HG03432 (cell line): ENCODE measurements around the gene APOC4.

Experiments
- ATAC-seq: cut with Tn5 transposase; IDR thresholded peaks from one replicate; pipeline ENCODE4 v1.9.1; 2021; ENCODE audit warnings: mild to moderate bottlenecking, moderate library complexity; ENCODE audit not compliant: unreplicated experiment

Gene APOC4

DNA sequence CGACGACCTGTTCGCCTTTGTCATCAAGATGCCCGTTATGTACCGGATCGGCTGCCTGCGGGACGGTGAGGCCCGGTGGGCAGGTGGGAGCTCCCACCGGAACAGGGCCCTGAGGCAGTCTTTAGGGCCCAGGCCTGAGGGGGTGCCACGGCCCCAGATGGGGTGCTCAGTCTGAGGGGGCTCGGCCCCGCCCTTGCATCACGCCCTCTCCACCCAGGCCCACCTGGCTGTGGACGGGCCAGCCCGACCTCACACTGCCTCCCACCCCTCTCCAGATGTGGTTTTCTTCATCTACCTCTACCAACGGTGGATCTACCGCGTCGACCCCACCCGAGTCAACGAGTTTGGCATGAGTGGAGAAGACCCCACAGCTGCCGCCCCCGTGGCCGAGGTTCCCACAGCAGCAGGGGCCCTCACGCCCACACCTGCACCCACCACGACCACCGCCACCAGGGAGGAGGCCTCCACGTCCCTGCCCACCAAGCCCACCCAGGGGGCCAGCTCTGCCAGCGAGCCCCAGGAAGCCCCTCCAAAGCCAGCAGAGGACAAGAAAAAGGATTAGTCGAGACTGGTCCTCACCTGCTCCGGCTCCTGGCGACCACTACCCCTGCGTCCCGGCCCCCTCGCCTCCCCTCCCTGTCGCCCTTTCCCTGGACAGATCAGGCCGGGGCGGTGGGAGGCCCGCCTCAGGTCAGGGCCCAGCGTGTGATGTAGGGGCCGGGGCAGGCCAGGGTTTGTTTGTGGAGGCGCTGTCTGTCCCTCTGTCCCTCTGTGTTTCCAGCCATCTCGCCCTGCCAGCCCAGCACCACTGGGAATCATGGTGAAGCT, 50.5 kb downstream of the APOC4 start:
- no peak for ATAC-seq

DNA sequence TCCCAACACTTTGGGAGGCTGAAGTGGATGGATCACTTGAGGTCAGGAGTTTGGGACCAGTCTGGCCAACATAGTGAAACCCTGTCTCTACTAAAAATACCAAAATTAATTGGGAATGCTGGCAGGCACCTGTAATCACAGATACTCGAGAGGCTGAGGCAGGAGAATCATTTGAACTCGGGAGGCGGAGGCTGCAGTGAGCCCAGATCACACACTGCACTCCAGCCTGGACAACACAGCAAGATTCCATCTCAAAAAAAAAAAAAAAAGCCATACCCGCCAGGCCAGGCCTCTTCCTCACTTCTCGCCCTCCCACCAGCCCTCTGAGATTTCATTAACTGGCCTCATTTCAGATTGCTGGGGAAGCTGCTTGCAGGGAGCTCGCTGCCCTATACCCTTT, 51.5 kb downstream of the APOC4 start:
- ATAC-seq, result no peak

DNA sequence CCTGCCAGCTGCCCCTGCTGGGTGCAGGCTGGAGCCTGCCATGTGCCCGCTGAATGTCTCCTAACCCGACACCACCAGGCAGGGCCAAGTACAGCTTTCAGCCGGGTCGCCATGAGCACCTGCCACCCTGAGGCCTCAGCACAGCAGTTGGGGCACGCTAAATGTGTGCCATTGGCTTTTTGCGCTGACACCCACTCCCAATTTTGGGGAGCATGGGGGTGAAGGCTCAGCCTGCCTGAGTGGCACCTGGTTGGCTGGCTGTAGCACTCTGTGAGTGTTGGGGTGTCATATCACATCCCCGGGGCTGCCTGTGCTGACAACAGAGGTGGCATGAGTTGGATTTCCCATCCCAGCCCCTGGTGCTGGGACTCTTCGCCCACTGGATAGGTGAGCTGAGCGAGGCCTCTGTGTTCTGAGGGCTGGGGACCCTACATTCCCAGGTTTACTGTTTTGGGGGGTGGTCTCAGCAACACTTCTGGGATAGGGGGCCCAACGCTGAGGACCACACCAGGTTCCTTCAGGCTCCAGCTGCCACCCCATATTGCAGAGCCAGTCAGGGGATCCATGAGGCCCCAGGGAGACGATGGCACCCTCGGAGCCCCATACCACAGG, 52.0 kb downstream of the APOC4 start:
- no peak for ATAC-seq
